H1 (cell line): Measurements from ENCODE around the gene WDR44. TPM values are rescaled to one million over a fixed set of nuclear protein-coding genes. Genes with fewer than 3 reads are reported as not detected.

Source experiments
- CTCF ChIA-PET: fragments of 300-600 bp; sonication (Branson Sonifier 250); formaldehyde crosslinking; loops from one replicate; lab custom pipeline; 2021; ENCODE audit not compliant: partially characterized antibody; lab: Charles Lee
- POLR2A ChIA-PET: fragments of 300-600 bp; sonication (Branson Sonifier 250); formaldehyde crosslinking; loops from one replicate; lab custom pipeline; 2021; ENCODE audit warnings: inconsistent platforms; ENCODE audit not compliant: partially characterized antibody; lab: Charles Lee
- DNase-seq, 2 experiments: peaks; one replicate each; pipeline versions ENCODE4 v3.0.0 to v3.0.0-alpha.2; 2010 to 2022; ENCODE audit warnings: low spot score in 2 of 2, low read depth in 1 of 2, mixed read lengths in 1 of 2
- FAIRE-seq: peaks from 2 replicates; lab custom pipeline; 2011; peaks lifted over from hg19 to GRCh38; lab: Jason Lieb, UNC
- H2AFZ ChIP-seq: 2 replicates; pipeline ENCODE4 v1.8.1; 2012; ENCODE audit warnings: low read length, inconsistent platforms
- H2AK5ac ChIP-seq: 2 replicates; pipeline ENCODE4 v1.6.1; 2013; ENCODE audit warnings: low read depth, low read length
- H2BK120ac ChIP-seq: replicated peaks from 2 replicates; pipeline ENCODE3; 2013; ENCODE audit warnings: low read depth, low read length, inconsistent platforms
- H2BK12ac ChIP-seq: 2 replicates; pipeline ENCODE4 v1.6.1; 2013; ENCODE audit warnings: low read depth, low read length
- H2BK15ac ChIP-seq: 2 replicates; pipeline ENCODE4 v1.6.1; 2013; ENCODE audit warnings: low read length
- H2BK20ac ChIP-seq: 2 replicates; pipeline ENCODE4 v1.6.1; 2013; ENCODE audit warnings: low read length
- H2BK5ac ChIP-seq: 2 replicates; pipeline ENCODE4 v1.6.1; 2013; ENCODE audit warnings: low read depth, low read length
- H3K14ac ChIP-seq: 2 replicates; pipeline ENCODE4 v1.6.1; 2013; ENCODE audit warnings: inconsistent platforms; ENCODE audit not compliant: insufficient read length
- H3K18ac ChIP-seq: 2 replicates; pipeline ENCODE4 v1.6.1; 2013; ENCODE audit warnings: low read length; ENCODE audit errors: extremely low read depth
- H3K23ac ChIP-seq: 2 replicates; pipeline ENCODE4 v1.6.1; 2013; ENCODE audit warnings: inconsistent platforms; ENCODE audit not compliant: insufficient read length
- H3K23me2 ChIP-seq: 2 replicates; pipeline ENCODE4 v1.6.1; 2013; ENCODE audit warnings: low read depth, low read length
- H3K27ac ChIP-seq: 2 replicates; pipeline ENCODE4 v1.6.1; 2011; ENCODE audit warnings: low read depth, low read length, inconsistent platforms
- H3K27me3 ChIP-seq, 4 experiments: replicated peaks in 1 of 4; 1 replicate in 1 of 4; 2 replicates in 3 of 4; pipeline versions ENCODE4 v1.6.1 to v1.8.1; 2011 to 2013; ENCODE audit warnings: low read length in 3 of 4, mild to moderate bottlenecking in 3 of 4, inconsistent platforms in 2 of 4, mixed read lengths in 2 of 4, moderate library complexity in 1 of 4; ENCODE audit not compliant: control insufficient read depth in 3 of 4, insufficient read depth in 3 of 4; ENCODE audit errors: extremely low read depth in 1 of 4
- H3K36me3 ChIP-seq, 4 experiments: 2 replicates each; pipeline versions ENCODE4 v1.6.1 to v1.8.1; 2011 to 2013; ENCODE audit warnings: mild to moderate bottlenecking in 4 of 4, low read length in 3 of 4, moderate library complexity in 2 of 4, control low read depth in 1 of 4, inconsistent platforms in 1 of 4; ENCODE audit not compliant: insufficient read depth in 4 of 4, control insufficient read depth in 2 of 4
- H3K4ac ChIP-seq: replicated peaks from 2 replicates; pipeline ENCODE3; 2013; ENCODE audit warnings: low read length, low read depth, mixed read lengths, inconsistent platforms; ENCODE audit not compliant: insufficient read length
- H3K4me1 ChIP-seq, 4 experiments: replicated peaks in 1 of 4; 1 replicate in 1 of 4; 2 replicates in 3 of 4; pipeline versions ENCODE4 v1.6.1 to v1.8.1; 2011 to 2013; ENCODE audit warnings: low read length in 3 of 4, inconsistent platforms in 2 of 4, mixed read lengths in 1 of 4; ENCODE audit not compliant: insufficient read depth in 4 of 4, control insufficient read depth in 3 of 4
- H3K4me2 ChIP-seq, 2 experiments: 2 replicates each; pipeline versions ENCODE4 v1.6.1 to v1.8.1; 2011 to 2013; ENCODE audit warnings: low read depth in 2 of 2, low read length in 2 of 2, control low read depth in 1 of 2, inconsistent platforms in 1 of 2, mild to moderate bottlenecking in 1 of 2; ENCODE audit not compliant: insufficient read depth in 1 of 2
- H3K4me3 ChIP-seq, 4 experiments: fragments of 200-600, 300-600 bp in 1 of 4; sonication (generic), shearing (Covaris generic), sonication (Bioruptor Twin) in 1 of 4; 2 replicates each; pipeline versions ENCODE4 v1.5.1 to v1.8.1; 2011 to 2016; ENCODE audit warnings: low read length in 4 of 4, low read depth in 3 of 4, control low read depth in 2 of 4, inconsistent platforms in 2 of 4, mild to moderate bottlenecking in 2 of 4, mixed read lengths in 1 of 4, moderate library complexity in 1 of 4; ENCODE audit not compliant: insufficient read depth in 2 of 4; ENCODE audit errors: extremely low read depth in 1 of 4
- H3K56ac ChIP-seq: replicated peaks from 2 replicates; pipeline ENCODE3; 2013; ENCODE audit warnings: low read depth, mild to moderate bottlenecking, mixed read lengths, low read length, inconsistent platforms; ENCODE audit not compliant: insufficient read length
- H3K79me1 ChIP-seq: 2 replicates; pipeline ENCODE4 v1.6.1; 2013; ENCODE audit warnings: low read depth, low read length, control low read depth
- H3K79me2 ChIP-seq, 2 experiments: 2 replicates each; pipeline versions ENCODE4 v1.6.1 to v1.8.1; 2012 to 2013; ENCODE audit warnings: low read length in 2 of 2, mild to moderate bottlenecking in 2 of 2, inconsistent platforms in 1 of 2; ENCODE audit not compliant: insufficient read depth in 2 of 2, control insufficient read depth in 1 of 2
- H3K9ac ChIP-seq, 4 experiments: replicated peaks in 1 of 4; 1 replicate in 1 of 4; 2 replicates in 3 of 4; pipeline versions ENCODE4 v1.6.1 to v1.8.1; 2011 to 2013; ENCODE audit warnings: low read depth in 3 of 4, low read length in 3 of 4, control low read depth in 2 of 4, mild to moderate bottlenecking in 2 of 4, moderate library complexity in 2 of 4, inconsistent platforms in 1 of 4; ENCODE audit errors: extremely low read depth in 1 of 4
- H3K9me3 ChIP-seq, 2 experiments: 2 replicates each; pipeline versions ENCODE4 v1.6.1 to v1.8.1; 2012 to 2013; ENCODE audit warnings: mild to moderate bottlenecking in 2 of 2, moderate library complexity in 2 of 2, control low read depth in 1 of 2, inconsistent platforms in 1 of 2, low read depth in 1 of 2, low read length in 1 of 2, mixed read lengths in 1 of 2; ENCODE audit not compliant: insufficient read depth in 2 of 2
- H4K20me1 ChIP-seq, 2 experiments: replicated peaks in 1 of 2; 2 replicates each; pipeline versions ENCODE3 to v1.8.1; 2011 to 2013; ENCODE audit warnings: inconsistent platforms in 2 of 2, low read length in 2 of 2, mild to moderate bottlenecking in 1 of 2; ENCODE audit not compliant: insufficient read depth in 2 of 2, control insufficient read depth in 1 of 2
- H4K5ac ChIP-seq: 2 replicates; pipeline ENCODE4 v1.6.1; 2013; ENCODE audit warnings: low read length, low read depth, mixed read lengths, inconsistent platforms; ENCODE audit not compliant: insufficient read length
- H4K8ac ChIP-seq: 2 replicates; pipeline ENCODE4 v1.8.0; 2013; ENCODE audit warnings: mild to moderate bottlenecking, moderate library complexity, low read length, inconsistent platforms; ENCODE audit not compliant: insufficient read depth; ENCODE audit errors: extremely low read depth
- H4K91ac ChIP-seq: replicated peaks from 2 replicates; pipeline ENCODE3; 2013; ENCODE audit warnings: low read length, mixed read lengths, inconsistent platforms; ENCODE audit not compliant: insufficient read length
- BACH1 ChIP-seq: IDR thresholded peaks from 2 replicates; pipeline ENCODE4 v1.6.1; 2012; ENCODE audit warnings: low read length, improper control_type of control experiment
- EZH2 ChIP-seq: fragments of 200-600 bp; sonication (generic); IDR thresholded peaks from 2 replicates; pipeline ENCODE4 v1.7.1; 2012; ENCODE audit warnings: low read depth, mild to moderate bottlenecking, moderate library complexity, low read length, inconsistent platforms; ENCODE audit not compliant: severe bottlenecking
- KDM5A ChIP-seq: fragments of 200-600 bp; IDR thresholded peaks from 2 replicates; pipeline ENCODE4 v1.7.1; 2012; ENCODE audit warnings: mild to moderate bottlenecking, low read length, inconsistent platforms, mixed read lengths
- WGBS, 2 experiments: shearing (Covaris generic) in 1 of 2; methylation state at CpG; one replicate each; pipeline versions ENCODE4 v1.1.6 to v1.1.7; 2013 to 2015; ENCODE audit warnings: low lambda C conversion rate in 2 of 2, mixed read lengths in 2 of 2, inconsistent platforms in 1 of 2, low coverage in 1 of 2, missing lambda C conversion rate in 1 of 2; ENCODE audit not compliant: insufficient replicate concordance in 2 of 2, insufficient coverage in 1 of 2, insufficient read length in 1 of 2; ENCODE audit errors: extremely low coverage in 1 of 2, missing lambda C conversion rate in 1 of 2; 5-methylcytosine and 5-hydroxymethylcytosine counted together
- polyA plus RNA-seq, 7 experiments: library from polyadenylated mRNA; depleted of rRNA in 3 of 7; stranded (reverse) in 5 of 7; unstranded in 2 of 7; fragments of >200 nt in 5 of 7; fragments of 200-250 nt in 2 of 7; gene quantifications; 1 replicate in 5 of 7; 2 replicates in 1 of 7; 4 replicates in 1 of 7; pipeline versions ENCODE4 v1.2.1 to v1.2.3, GENCODE V29; 2011 to 2013; ENCODE audit warnings: missing spikeins in 2 of 7, mixed read lengths in 2 of 7
- total RNA-seq: library from RNA; stranded (reverse); fragmentation: NEBNext Ultra II Directional; extraction: Animal tissue kit (Norgen Biotek cat#: 25700); gene quantifications from 2 replicates; pipeline ENCODE4 v1.2.1, GENCODE V29; 2021

Gene WDR44
- total and polyA plus RNA-seq, 2 of the 8 experiments (the other 6 are each of a cell fraction or from before 2014, with no cell fraction given) = 5.1 to 17.2 TPM

- 88% methylated on average over 1 of the region's 4 CpGs; no CpG with 5 or more reads in 1 of the 2 experiments for WGBS, 2 experiments
- H3K23ac ChIP-seq = no peak overlapping the region
- TF ChIP-seq KDM5A (no peak), EZH2 (no peak), BACH1 (no peak)
Observed at GRCh38 chrX:118475903-118476302, 130.0 kb downstream of the WDR44 start.

More at GRCh38 chrX:118475903-118476302, 130.0 kb downstream of the WDR44 start:
- H2BK12ac ChIP-seq = no peak overlapping the region
- H3K56ac ChIP-seq = no peak overlapping the region
- FAIRE-seq = no peak
- H4K8ac ChIP-seq = no peak overlapping the region
- no peak overlapping the region for H3K14ac ChIP-seq
- no peaks in the 10 kb centered on the region for H3K27me3 ChIP-seq
- no peak overlapping the region for H4K91ac ChIP-seq
- H3K9ac ChIP-seq = no peak overlapping the region
- no peaks in the 10 kb centered on the region for H3K79me1 ChIP-seq
- H2AFZ ChIP-seq = no peak overlapping the region
- no peak overlapping the region for H3K4me3 ChIP-seq
- no peak overlapping the region for H4K5ac ChIP-seq
- ChIA-PET CTCF (no interaction called here), POLR2A (no interaction called here)
- H3K4ac ChIP-seq = no peak overlapping the region
- H4K20me1 ChIP-seq = no peaks in the 10 kb centered on the region
- H2BK20ac ChIP-seq = no peak overlapping the region
- H3K18ac ChIP-seq = no peak overlapping the region
- no peak overlapping the region for H3K4me2 ChIP-seq
- H3K23me2 ChIP-seq = no peaks in the 10 kb centered on the region
- no peak overlapping the region for H2BK15ac ChIP-seq
- no peaks in the 10 kb centered on the region for H3K9me3 ChIP-seq
- H2BK120ac ChIP-seq = no peak overlapping the region
- H3K27ac ChIP-seq = no peak overlapping the region
- no peak for DNase-seq
- no peak overlapping the region for H2BK5ac ChIP-seq
- no peak overlapping the region for H2AK5ac ChIP-seq
- no peaks in the 10 kb centered on the region for H3K79me2 ChIP-seq
- H3K36me3 ChIP-seq = no peaks in the 10 kb centered on the region
- no peaks in the 10 kb centered on the region for H3K4me1 ChIP-seq
